GM12878 (cell line): ENCODE measurements around the gene TRERF1. TPM values are rescaled to one million over a fixed set of nuclear protein-coding genes. Genes with fewer than 3 reads are reported as not detected.

ENCODE experiments used
- ATAC-seq: fragments of 200-7000 bp; cut with Tn5 transposase; 3 replicates; pipeline ENCODE4 v1.9.1; 2020; ENCODE audit warnings: mild to moderate bottlenecking, moderate library complexity
- BruUV-seq: library from RNA; stranded (reverse); fragments of 400-500 nt; replicated peaks from 2 replicates; lab custom pipeline; 2021; lab: Mats Ljungman, UMichigan
- CTCF ChIA-PET: fragments of 300-600 bp; sonication (Branson Sonifier 250); formaldehyde crosslinking; extraction: SDS; loops from one replicate; lab custom pipeline; 2021; ENCODE audit warnings: inconsistent platforms; lab: Yijun Ruan, JAX
- POLR2A ChIA-PET: fragments of 350-600 bp; formaldehyde crosslinking; extraction: SDS; loops from one replicate; lab custom pipeline; 2021; ENCODE audit warnings: inconsistent platforms; lab: Charles Lee
- RAD21 ChIA-PET: fragments of 300-600 bp; sonication (Branson Sonifier 250); formaldehyde crosslinking; loops from one replicate; lab custom pipeline; 2023; ENCODE audit warnings: antibody characterized with exemption; ENCODE audit not compliant: unreplicated experiment; lab: Charles Lee
- SMC1A ChIA-PET: fragments of 300-600 bp; sonication (Branson Sonifier 250); formaldehyde crosslinking; loops from one replicate; lab custom pipeline; 2023; ENCODE audit not compliant: unreplicated experiment, uncharacterized antibody; lab: Charles Lee
- DNase-seq: peaks from one replicate; pipeline ENCODE4 v3.0.0-alpha.2; 2011; ENCODE audit warnings: low read depth, low spot score
- FAIRE-seq: peaks from 3 replicates; lab custom pipeline; 2011; peaks lifted over from hg19 to GRCh38; lab: Jason Lieb, UNC
- H2AFZ ChIP-seq: 2 replicates; pipeline ENCODE4 v1.6.0; 2011; ENCODE audit warnings: low read depth, low read length, control low read depth; ENCODE audit not compliant: control insufficient read depth
- H3K27ac ChIP-seq: 2 replicates; pipeline ENCODE4 v1.5.1; 2011; ENCODE audit warnings: control low read depth; ENCODE audit not compliant: control insufficient read depth, insufficient read depth
- H3K27me3 ChIP-seq, 2 experiments: replicated peaks in 1 of 2; 2 replicates each; pipeline versions ENCODE4 v1.6.0 to v1.6.1; 2011; ENCODE audit warnings: low read length in 1 of 2; ENCODE audit not compliant: control insufficient read depth in 2 of 2, insufficient read depth in 2 of 2
- H3K36me3 ChIP-seq, 2 experiments: 2 replicates each; pipeline ENCODE4 v1.5.1; 2011; ENCODE audit warnings: low read length in 1 of 2; ENCODE audit not compliant: control insufficient read depth in 2 of 2, insufficient read depth in 2 of 2
- H3K4me1 ChIP-seq: 2 replicates; pipeline ENCODE4 v1.6.1; 2011; ENCODE audit warnings: mild to moderate bottlenecking, low read length, moderate library complexity, mixed read lengths; ENCODE audit not compliant: control insufficient read depth, insufficient read depth
- H3K4me2 ChIP-seq: 2 replicates; pipeline ENCODE4 v1.6.0; 2011; ENCODE audit warnings: control low read depth; ENCODE audit not compliant: control insufficient read depth, insufficient read depth
- H3K4me3 ChIP-seq: fragments of 200-600 bp; sonication (generic); 2 replicates; pipeline ENCODE4 v1.5.1; 2016
- H3K79me2 ChIP-seq: 2 replicates; pipeline ENCODE4 v1.6.0; 2011; ENCODE audit warnings: low read length; ENCODE audit not compliant: control insufficient read depth, insufficient read depth
- H3K9ac ChIP-seq: 2 replicates; pipeline ENCODE4 v1.8.0; 2011; ENCODE audit warnings: low read length, control low read depth, mixed read lengths; ENCODE audit not compliant: control insufficient read depth, insufficient read depth
- H3K9me3 ChIP-seq: replicated peaks from 3 replicates; pipeline ENCODE4 v1.5.1; 2011; ENCODE audit warnings: mild to moderate bottlenecking, low read length; ENCODE audit not compliant: control insufficient read depth, insufficient read depth
- H4K20me1 ChIP-seq: 2 replicates; pipeline ENCODE4 v1.6.0; 2011; ENCODE audit not compliant: control insufficient read depth, insufficient read depth
- ATF3 ChIP-seq: IDR thresholded peaks from 2 replicates; pipeline ENCODE4 v1.6.1; 2011; ENCODE audit warnings: low read depth, mild to moderate bottlenecking, low read length, moderate library complexity, borderline replicate concordance; ENCODE audit errors: extremely low read depth
- CREM ChIP-seq: IDR thresholded peaks from 2 replicates; pipeline ENCODE4 v1.6.1; 2014; ENCODE audit warnings: antibody characterized with exemption, low read depth
- GATAD2B ChIP-seq: fragments of 450-650 bp; conservative IDR thresholded peaks from 2 replicates; pipeline ENCODE4 v1.6.1; 2017; ENCODE audit warnings: low read depth, mild to moderate bottlenecking, moderate library complexity
- PBX3 ChIP-seq: IDR thresholded peaks from 2 replicates; pipeline ENCODE4 v1.6.1; 2011; ENCODE audit warnings: mild to moderate bottlenecking, low read depth, low read length, moderate library complexity; ENCODE audit not compliant: insufficient replicate concordance
- RUNX3 ChIP-seq: IDR thresholded peaks from 2 replicates; pipeline ENCODE4 v1.6.1; 2012; ENCODE audit warnings: low read length, inconsistent platforms
- SMAD5 ChIP-seq: IDR thresholded peaks from 2 replicates; pipeline ENCODE4 v1.6.1; 2016; ENCODE audit warnings: antibody characterized with exemption, low read depth
- ZNF24 ChIP-seq: fragments of 450-650 bp; IDR thresholded peaks from 2 replicates; pipeline ENCODE4 v1.6.1; 2017; ENCODE audit warnings: antibody characterized with exemption, mild to moderate bottlenecking
- WGBS: methylation state at CpG from one replicate; pipeline ENCODE4 v1.1.6; 2016; ENCODE audit warnings: low lambda C conversion rate; ENCODE audit not compliant: insufficient replicate concordance, insufficient coverage; ENCODE audit errors: missing lambda C conversion rate; 5-methylcytosine and 5-hydroxymethylcytosine counted together
- in situ Hi-C: fragments of 300-500 bp; cut with MboI; formaldehyde crosslinking; loops from 9 replicates; pipeline ENCODE4 v1.14.3; 2018; ENCODE audit warnings: mixed read lengths
- intact Hi-C: fragments of 100-400 bp; cut with micrococcal nuclease; formaldehyde crosslinking; loops from one replicate; pipeline ENCODE4 v1.14.2; 2022; ENCODE audit not compliant: unreplicated experiment
- polyA plus RNA-seq, 11 experiments: library from polyadenylated mRNA; depleted of rRNA in 4 of 11; unstranded in 6 of 11; stranded (reverse) in 5 of 11; fragments of >200 nt; fragmentation: Nextera tagmentation in 4 of 11; fragmentation: Illumina TruSeq in 1 of 11; extraction: Ambion mirVana in 4 of 11; extraction: Trizol in 1 of 11; gene quantifications; 1 replicate in 1 of 11; 2 replicates in 10 of 11; pipeline versions ENCODE4 v1.2.1 to v1.2.3, GENCODE V29; 2011 to 2016; ENCODE audit warnings: inconsistent platforms in 2 of 11, missing spikeins in 2 of 11, low read depth in 1 of 11
- total RNA-seq, 4 experiments: library from RNA; depleted of rRNA in 3 of 4; stranded (reverse); fragments of >200 nt in 3 of 4; fragmentation: Illumina TruSeq in 1 of 4; extraction: Trizol in 1 of 4; gene quantifications; 2 replicates each; pipeline versions ENCODE4 v1.2.1 to v1.2.3, GENCODE V29; 2013 to 2021
- TF ChIP-seq, protein P1 (sequence below): fragments of 450-650 bp; IDR thresholded peaks from 2 replicates; pipeline ENCODE4 v1.6.1; 2017; ENCODE audit warnings: mild to moderate bottlenecking, moderate library complexity

The TRERF1 gene
- total and polyA plus RNA-seq, 10 of the 15 experiments (the other 5 are each of a cell fraction or from before 2014, with no cell fraction given): 2.2 to 19.4 (median 7.2) TPM

DNA sequence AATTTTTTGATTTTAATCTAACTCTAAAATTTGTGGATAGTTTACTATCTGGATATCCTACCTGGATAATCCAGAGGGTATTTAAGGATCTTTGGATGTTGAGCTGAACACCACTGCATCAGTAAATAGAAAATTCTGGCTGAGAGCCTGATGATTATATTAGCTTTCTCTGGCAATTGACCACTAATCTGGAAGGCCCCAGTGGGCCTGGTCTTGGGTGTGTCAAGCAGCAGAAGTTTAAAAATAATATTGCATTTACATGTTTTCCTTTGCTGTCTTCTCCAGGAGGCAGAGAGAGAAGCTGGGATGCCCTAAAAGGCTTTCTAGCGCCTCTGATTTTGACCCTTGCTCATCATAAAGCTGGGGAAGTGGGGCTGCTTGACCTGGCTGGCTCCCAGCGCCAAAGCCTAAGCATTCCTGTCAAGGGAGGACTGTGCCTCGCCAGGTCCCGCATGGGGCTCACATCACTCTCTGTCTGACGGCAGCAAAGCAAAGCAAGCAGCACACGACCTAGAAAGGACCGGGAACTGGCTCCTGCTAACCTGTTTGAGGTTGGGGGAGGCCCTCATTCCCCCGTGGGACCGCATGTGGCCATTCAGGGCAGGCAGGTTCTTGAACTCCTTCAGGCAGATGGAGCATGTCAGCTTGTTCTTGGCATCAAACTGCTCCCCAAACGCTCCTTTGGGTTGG lies 187.4 kb downstream of the TRERF1 start:
- Histone ChIP-seq H3K9me3 (no peaks in the 10 kb centered on the region), H3K4me1 (peaks cover 8% of the 10 kb centered on the region), H2AFZ (no peak overlapping the region), H4K20me1 (no peaks in the 10 kb centered on the region), H3K79me2 (no peaks in the 10 kb centered on the region), H3K9ac (no peak overlapping the region), H3K36me3 (no peaks in the 10 kb centered on the region), H3K27me3 (no peaks in the 10 kb centered on the region), H3K4me3 (no peak overlapping the region), H3K27ac (no peak overlapping the region), H3K4me2 (no peak overlapping the region)
- ChIA-PET RAD21 (interaction anchor here (1.2 to 7.2 kb wide), 3 partner anchors 243 to 282 kb away, joined by 3 to 77 read pairs (median 3); no protein-coding TSS in a partner anchor), POLR2A (interaction anchor here (1.4 kb wide), 1 partner anchor 11 kb away, joined by 4 read pairs; no protein-coding TSS in a partner anchor), SMC1A (interaction anchor here (1.1 to 4.2 kb wide), 6 partner anchors 20 to 283 kb away, joined by 3 to 17 read pairs (median 4); no protein-coding TSS in a partner anchor), CTCF (interaction anchor here (1.0 to 8.8 kb wide), 3 partner anchors 160 to 283 kb away, joined by 3 to 123 read pairs (median 5); no protein-coding TSS in a partner anchor)
- WGBS: 84% methylated on average over 10 of the region's 10 CpGs
- in situ Hi-C loops (loop anchor here (5.0 kb wide), 1 partner anchor 283 kb away; no protein-coding TSS in a partner anchor), intact Hi-C loops (no loop called here)
- TF ChIP-seq ATF3: no peak
- BruUV-seq: no TSS peak
- DNase-seq: no peak
- no peak for ATAC-seq
- FAIRE-seq: no peak

GRCh38 chr6:42263165-42263728 lies 188.5 kb downstream of the TRERF1 start:
- H3K36me3 ChIP-seq: no peaks in the 10 kb centered on the region
- no peaks in the 10 kb centered on the region for H3K27me3 ChIP-seq
- no peaks in the 10 kb centered on the region; the same call in 1 of the 2 replicates for H3K4me1 ChIP-seq
- no peaks in the 10 kb centered on the region for H3K9me3 ChIP-seq
- in situ Hi-C loops (loop anchor here (5.0 kb wide), 1 partner anchor 284 kb away; no protein-coding TSS in a partner anchor), intact Hi-C loops (no loop called here)
- ATAC-seq (no peak), FAIRE-seq (no peak), DNase-seq (no peak)
- no peak overlapping the region for H3K9ac ChIP-seq
- H3K4me2 ChIP-seq: no peak overlapping the region
- no TSS peak for BruUV-seq
- WGBS: 96% methylated on average over 19 of the region's 24 CpGs
- H3K4me3 ChIP-seq: no peak overlapping the region
- ChIA-PET POLR2A (no interaction called here), CTCF (interaction anchor here (1.3 to 8.8 kb wide), 3 partner anchors 242 to 284 kb away, joined by 3 to 123 read pairs (median 3); no protein-coding TSS in a partner anchor), SMC1A (interaction anchor here (0.8 to 4.2 kb wide), 5 partner anchors 16 to 284 kb away, joined by 3 to 17 read pairs (median 4); no protein-coding TSS in a partner anchor), RAD21 (interaction anchor here (1.2 to 7.2 kb wide), 4 partner anchors 126 to 283 kb away, joined by 3 to 77 read pairs (median 4); partner anchors contain the start of gene TRERF1)
- H3K27ac ChIP-seq: no peak overlapping the region
- no peaks in the 10 kb centered on the region for H3K79me2 ChIP-seq
- H2AFZ ChIP-seq: no peak overlapping the region
- no peaks in the 10 kb centered on the region for H4K20me1 ChIP-seq
- TF ChIP-seq GATAD2B (no peak), SMAD5 (no peak), PBX3 (no peak), RUNX3 (no peak), CREM (no peak), ZNF24 (no peak)
- TF ChIP-seq, protein P1, sequence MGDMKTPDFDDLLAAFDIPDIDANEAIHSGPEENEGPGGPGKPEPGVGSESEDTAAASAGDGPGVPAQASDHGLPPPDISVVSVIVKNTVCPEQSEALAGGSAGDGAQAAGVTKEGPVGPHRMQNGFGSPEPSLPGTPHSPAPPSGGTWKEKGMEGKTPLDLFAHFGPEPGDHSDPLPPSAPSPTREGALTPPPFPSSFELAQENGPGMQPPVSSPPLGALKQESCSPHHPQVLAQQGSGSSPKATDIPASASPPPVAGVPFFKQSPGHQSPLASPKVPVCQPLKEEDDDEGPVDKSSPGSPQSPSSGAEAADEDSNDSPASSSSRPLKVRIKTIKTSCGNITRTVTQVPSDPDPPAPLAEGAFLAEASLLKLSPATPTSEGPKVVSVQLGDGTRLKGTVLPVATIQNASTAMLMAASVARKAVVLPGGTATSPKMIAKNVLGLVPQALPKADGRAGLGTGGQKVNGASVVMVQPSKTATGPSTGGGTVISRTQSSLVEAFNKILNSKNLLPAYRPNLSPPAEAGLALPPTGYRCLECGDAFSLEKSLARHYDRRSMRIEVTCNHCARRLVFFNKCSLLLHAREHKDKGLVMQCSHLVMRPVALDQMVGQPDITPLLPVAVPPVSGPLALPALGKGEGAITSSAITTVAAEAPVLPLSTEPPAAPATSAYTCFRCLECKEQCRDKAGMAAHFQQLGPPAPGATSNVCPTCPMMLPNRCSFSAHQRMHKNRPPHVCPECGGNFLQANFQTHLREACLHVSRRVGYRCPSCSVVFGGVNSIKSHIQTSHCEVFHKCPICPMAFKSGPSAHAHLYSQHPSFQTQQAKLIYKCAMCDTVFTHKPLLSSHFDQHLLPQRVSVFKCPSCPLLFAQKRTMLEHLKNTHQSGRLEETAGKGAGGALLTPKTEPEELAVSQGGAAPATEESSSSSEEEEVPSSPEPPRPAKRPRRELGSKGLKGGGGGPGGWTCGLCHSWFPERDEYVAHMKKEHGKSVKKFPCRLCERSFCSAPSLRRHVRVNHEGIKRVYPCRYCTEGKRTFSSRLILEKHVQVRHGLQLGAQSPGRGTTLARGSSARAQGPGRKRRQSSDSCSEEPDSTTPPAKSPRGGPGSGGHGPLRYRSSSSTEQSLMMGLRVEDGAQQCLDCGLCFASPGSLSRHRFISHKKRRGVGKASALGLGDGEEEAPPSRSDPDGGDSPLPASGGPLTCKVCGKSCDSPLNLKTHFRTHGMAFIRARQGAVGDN: no peak
